CD4-positive, alpha-beta memory T cell (primary cell): ENCODE measurements around the gene CHN1. TPM values are rescaled to one million over a fixed set of nuclear protein-coding genes. Genes with fewer than 3 reads are reported as not detected.
A peak's percentile ranks its signal among the peaks of the same experiment; 100 is the strongest.

Source experiments
- CTCF ChIA-PET: fragments of 350-600 bp; sonication (Branson Sonifier 250); formaldehyde crosslinking; loops from one replicate; lab custom pipeline; 2021; ENCODE audit warnings: inconsistent platforms; ENCODE audit not compliant: partially characterized antibody; lab: Charles Lee
- POLR2A ChIA-PET: fragments of 350-600 bp; sonication (Branson Sonifier 250); formaldehyde crosslinking; loops from one replicate; lab custom pipeline; 2021; ENCODE audit not compliant: partially characterized antibody; lab: Charles Lee
- DNase-seq, 5 donors: peaks; one replicate each; pipeline versions ENCODE4 v3.0.0 to v3.0.0-alpha.2; 2020 to 2022; ENCODE audit warnings: mixed read lengths in 1 of 5
- H3K27ac ChIP-seq: one replicate; pipeline ENCODE4 v1.7.0; 2013; ENCODE audit warnings: low read depth, low read length
- H3K27me3 ChIP-seq: 2 replicates; pipeline ENCODE4 v1.7.0; 2013; ENCODE audit warnings: mild to moderate bottlenecking, low read length, moderate library complexity; ENCODE audit not compliant: insufficient read depth
- H3K36me3 ChIP-seq: 2 replicates; pipeline ENCODE4 v1.7.0; 2013; ENCODE audit warnings: mild to moderate bottlenecking, low read length, moderate library complexity; ENCODE audit not compliant: insufficient read depth
- H3K4me1 ChIP-seq: 2 replicates; pipeline ENCODE4 v1.7.0; 2013; ENCODE audit warnings: mild to moderate bottlenecking, low read length, moderate library complexity; ENCODE audit not compliant: insufficient read depth
- H3K4me3 ChIP-seq, 2 donors: one replicate each; pipeline ENCODE4 v1.7.0; 2013; ENCODE audit warnings: low read length in 2 of 2, mild to moderate bottlenecking in 1 of 2
- H3K9me3 ChIP-seq, 2 donors: one replicate each; pipeline ENCODE4 v1.7.0; 2013; ENCODE audit warnings: low read length in 2 of 2, control low read depth in 1 of 2; ENCODE audit not compliant: control insufficient read depth in 1 of 2
- H3K27ac Mint-ChIP-seq, 7 donors: one replicate each; pipeline ENCODE4 v1.8.0; 2020 to 2021; ENCODE audit warnings: mixed read lengths in 7 of 7, mild to moderate bottlenecking in 6 of 7, inconsistent platforms in 3 of 7, moderate library complexity in 3 of 7
- H3K27me3 Mint-ChIP-seq, 2 donors: one replicate each; pipeline ENCODE4 v1.8.0; 2020 to 2021; ENCODE audit warnings: mixed read lengths in 2 of 2
- H3K36me3 Mint-ChIP-seq, 2 donors: one replicate each; pipeline ENCODE4 v1.8.0; 2020 to 2021; ENCODE audit warnings: mixed read lengths in 2 of 2, inconsistent platforms in 1 of 2, mild to moderate bottlenecking in 1 of 2
- H3K4me1 Mint-ChIP-seq, 4 donors: one replicate each; pipeline ENCODE4 v1.8.0; 2020 to 2021; ENCODE audit warnings: mixed read lengths in 4 of 4, mild to moderate bottlenecking in 1 of 4
- H3K4me3 Mint-ChIP-seq, 8 donors: one replicate each; pipeline ENCODE4 v1.8.0; 2020 to 2021; ENCODE audit warnings: mixed read lengths in 8 of 8, mild to moderate bottlenecking in 7 of 8, moderate library complexity in 6 of 8, inconsistent platforms in 3 of 8
- H3K9me3 Mint-ChIP-seq, 8 donors: one replicate each; pipeline ENCODE4 v1.8.0; 2020 to 2021; ENCODE audit warnings: mixed read lengths in 8 of 8, mild to moderate bottlenecking in 5 of 8, inconsistent platforms in 3 of 8, moderate library complexity in 1 of 8
- intact Hi-C: fragments of 100-400 bp; cut with micrococcal nuclease; formaldehyde crosslinking; loops from one replicate; pipeline ENCODE4 v1.15.1; 2023
- polyA plus RNA-seq, 2 donors: library from polyadenylated mRNA; unstranded; fragments of 300-500 nt; fragmentation: Illumina TruSeq; gene quantifications; one replicate each; pipeline ENCODE4 v1.2.3, GENCODE V29; 2021
- total RNA-seq, 2 experiments: library from RNA; stranded (reverse); gene quantifications; one replicate each; pipeline ENCODE4 v1.2.3, GENCODE V29; 2021

CHN1 gene
- total and polyA plus RNA-seq, 4 experiments from 2014 or later = 3.4 to 15.3 (median 8.9) TPM

DNA sequence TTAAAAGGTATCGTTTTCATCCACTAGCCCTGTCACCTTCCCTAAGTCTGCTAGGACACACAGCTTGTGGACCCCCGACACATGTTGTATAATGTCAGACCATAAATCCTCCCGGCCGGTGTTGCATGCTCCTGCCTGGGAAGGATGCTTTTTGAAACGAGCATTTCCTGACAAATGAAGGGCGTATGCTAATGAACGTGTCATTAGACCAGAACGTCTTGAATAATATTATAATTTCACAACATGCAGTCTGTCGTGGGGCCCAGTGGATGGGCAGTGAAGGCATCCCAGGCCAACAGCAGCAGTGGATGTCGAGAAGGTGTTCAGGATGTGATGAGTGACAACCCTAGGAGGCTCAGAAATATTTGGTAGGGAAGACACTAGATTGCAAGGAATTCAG is 248.4 kb downstream of the CHN1 start:
- CTCF ChIA-PET = no interaction called here
- H3K4me1 Mint-ChIP-seq = peaks cover 14 to 26% (median 16%) of the 10 kb centered on the region in 4 donors
- H3K27ac ChIP-seq = no peak overlapping the region
- H3K4me3 ChIP-seq = no peak overlapping the region
- H3K9me3 ChIP-seq = no peaks in the 10 kb centered on the region
- H3K27ac Mint-ChIP-seq = no peak overlapping the region
- no peaks in the 10 kb centered on the region for H3K9me3 Mint-ChIP-seq
- no peak for DNase-seq
- no peaks in the 10 kb centered on the region for H3K36me3 Mint-ChIP-seq
- intact Hi-C loops = no loop called here
- H3K4me3 Mint-ChIP-seq = no peak overlapping the region
- POLR2A ChIA-PET = no interaction called here
- H3K4me1 ChIP-seq = peaks cover 22% of the 10 kb centered on the region
- no peaks in the 10 kb centered on the region for H3K27me3 Mint-ChIP-seq
- H3K36me3 ChIP-seq = no peaks in the 10 kb centered on the region
- H3K27me3 ChIP-seq = no peaks in the 10 kb centered on the region

GRCh38 chr2:174753038-174753633 is 252.0 kb downstream of the CHN1 start:
- intact Hi-C loops = no loop called here
- Histone ChIP-seq H3K4me1 (peaks cover 52% of the 10 kb centered on the region), H3K36me3 (no peaks in the 10 kb centered on the region), H3K9me3 (no peaks in the 10 kb centered on the region), H3K4me3 (no peak overlapping the region), H3K27me3 (no peaks in the 10 kb centered on the region), H3K27ac (peak overlapping the region; percentile 37)
- no peaks in the 10 kb centered on the region for H3K36me3 Mint-ChIP-seq
- H3K27ac Mint-ChIP-seq = peak overlapping the region; percentile 85 to 96 (median 94)
- POLR2A ChIA-PET = no interaction called here
- H3K9me3 Mint-ChIP-seq = no peaks in the 10 kb centered on the region
- H3K4me1 Mint-ChIP-seq = peaks cover 29 to 49% (median 40%) of the 10 kb centered on the region in 4 donors
- no peaks in the 10 kb centered on the region for H3K27me3 Mint-ChIP-seq
- CTCF ChIA-PET = interaction anchor here (1.0 to 8.6 kb wide), 3 partner anchors 18 to 53 kb away, joined by 3 to 153 read pairs (median 4); no protein-coding TSS in a partner anchor
- peak; percentile 33 to 82 (median 66) for DNase-seq
- peak overlapping the region in 7 of 8 donors; percentile 55 to 75 (median 69) for H3K4me3 Mint-ChIP-seq

- ChIA-PET CTCF (interaction anchor here (1.0 to 8.6 kb wide), 4 partner anchors 18 to 53 kb away, joined by 3 to 153 read pairs (median 4); no protein-coding TSS in a partner anchor), POLR2A (no interaction called here)
- peaks cover 29 to 49% (median 40%) of the 10 kb centered on the region in 4 donors for H3K4me1 Mint-ChIP-seq
- H3K4me3 Mint-ChIP-seq = peak overlapping the region; percentile 22 to 75 (median 67)
- Histone ChIP-seq H3K36me3 (no peaks in the 10 kb centered on the region), H3K27ac (peak overlapping the region; percentile 37), H3K4me1 (peaks cover 52% of the 10 kb centered on the region), H3K4me3 (peak overlapping the region in 1 of 2 donors; percentile 39), H3K9me3 (no peaks in the 10 kb centered on the region), H3K27me3 (no peaks in the 10 kb centered on the region)
- peak; percentile 45 to 71 (median 67) for DNase-seq
- H3K36me3 Mint-ChIP-seq = no peaks in the 10 kb centered on the region
- intact Hi-C loops = no loop called here
- H3K9me3 Mint-ChIP-seq = no peaks in the 10 kb centered on the region
- no peaks in the 10 kb centered on the region for H3K27me3 Mint-ChIP-seq
- H3K27ac Mint-ChIP-seq = peak overlapping the region; percentile 70 to 96 (median 94)
These were observed 252.7 kb downstream of the CHN1 start for GRCh38 chr2:174752403-174753037.

- Histone ChIP-seq H3K9me3 (no peaks in the 10 kb centered on the region), H3K36me3 (no peaks in the 10 kb centered on the region), H3K4me3 (no peak overlapping the region), H3K4me1 (peaks cover 52% of the 10 kb centered on the region), H3K27me3 (no peaks in the 10 kb centered on the region), H3K27ac (peak overlapping the region; percentile 49)
- no peaks in the 10 kb centered on the region for H3K9me3 Mint-ChIP-seq
- peaks cover 29 to 49% (median 40%) of the 10 kb centered on the region in 4 donors for H3K4me1 Mint-ChIP-seq
- CTCF ChIA-PET = interaction anchor here (0.8 to 8.6 kb wide), 8 partner anchors 20 to 239 kb away, joined by 3 to 153 read pairs (median 4); no protein-coding TSS in a partner anchor
- no peaks in the 10 kb centered on the region for H3K36me3 Mint-ChIP-seq
- intact Hi-C loops = no loop called here
- POLR2A ChIA-PET = interaction anchor here (0.7 to 1.8 kb wide), 3 partner anchors 12 to 34 kb away, joined by 3 to 4 read pairs (median 4); no protein-coding TSS in a partner anchor
- DNase-seq = peak; percentile 59 to 84 (median 66)
- peak overlapping the region; percentile 80 to 97 (median 94) for H3K27ac Mint-ChIP-seq
- no peaks in the 10 kb centered on the region for H3K27me3 Mint-ChIP-seq
- H3K4me3 Mint-ChIP-seq = peak overlapping the region in 7 of 8 donors; percentile 29 to 85 (median 60)
These were observed 254.2 kb downstream of the CHN1 start for GRCh38 chr2:174750923-174751441.

- H3K9me3 ChIP-seq = no peaks in the 10 kb centered on the region
- Mint-ChIP-seq H3K4me1 (peaks cover 29 to 49% (median 40%) of the 10 kb centered on the region in 4 donors), H3K27me3 (no peaks in the 10 kb centered on the region), H3K9me3 (no peaks in the 10 kb centered on the region), H3K36me3 (no peaks in the 10 kb centered on the region), H3K4me3 (peak overlapping the region in 1 of 8 donors; percentile 24), H3K27ac (peak overlapping the region; percentile 80 to 97 (median 94))
- H3K4me1 ChIP-seq = peaks cover 52% of the 10 kb centered on the region
- no peak overlapping the region for H3K4me3 ChIP-seq
- ChIA-PET CTCF (interaction anchor here (0.8 to 8.6 kb wide), 34 partner anchors 13 to 532 kb away, joined by 3 to 153 read pairs (median 5); partner anchors contain the start of gene CHRNA1), POLR2A (interaction anchor here (0.8 to 2.2 kb wide), 5 partner anchors 12 to 240 kb away, joined by 3 to 12 read pairs (median 4); no protein-coding TSS in a partner anchor)
- no peaks in the 10 kb centered on the region for H3K27me3 ChIP-seq
- H3K27ac ChIP-seq = no peak overlapping the region
- no peaks in the 10 kb centered on the region for H3K36me3 ChIP-seq
- intact Hi-C loops = loop anchor here (1.0 kb wide), 4 partner anchors 29 to 241 kb away; no protein-coding TSS in a partner anchor
- DNase-seq = no peak
These were observed 255.4 kb downstream of the CHN1 start for GRCh38 chr2:174749793-174750192.

- POLR2A ChIA-PET = interaction anchor here (1.0 to 2.2 kb wide), 4 partner anchors 19 to 241 kb away, joined by 3 to 12 read pairs (median 5); no protein-coding TSS in a partner anchor
- Mint-ChIP-seq H3K4me3 (peak overlapping the region in 2 of 8 donors; percentile 53 to 71), H3K27me3 (no peaks in the 10 kb centered on the region), H3K27ac (peak overlapping the region; percentile 66 to 95 (median 89)), H3K4me1 (peaks cover 27 to 46% (median 39%) of the 10 kb centered on the region in 4 donors), H3K36me3 (no peaks in the 10 kb centered on the region), H3K9me3 (no peaks in the 10 kb centered on the region)
- peaks cover 50% of the 10 kb centered on the region for H3K4me1 ChIP-seq
- no peaks in the 10 kb centered on the region for H3K9me3 ChIP-seq
- H3K36me3 ChIP-seq = no peaks in the 10 kb centered on the region
- no peaks in the 10 kb centered on the region for H3K27me3 ChIP-seq
- no peak overlapping the region for H3K4me3 ChIP-seq
- DNase-seq = peak; percentile 72 to 76 (median 73)
- intact Hi-C loops = loop anchor here (1.0 kb wide), 4 partner anchors 29 to 241 kb away; no protein-coding TSS in a partner anchor
- no peak overlapping the region for H3K27ac ChIP-seq
- CTCF ChIA-PET = interaction anchor here (0.7 to 8.6 kb wide), 52 partner anchors 9 to 533 kb away, joined by 3 to 153 read pairs (median 4); partner anchors contain the start of gene CHRNA1
These were observed 256.2 kb downstream of the CHN1 start for GRCh38 chr2:174748948-174749347.
